ENCODE measurements around the gene ADM2. TPM values are rescaled to one million over a fixed set of nuclear protein-coding genes. Genes with fewer than 3 reads are reported as not detected.
"Not testable (repeated sequence)": the region's sequence is repeated elsewhere in the genome, so short reads cannot be mapped to it uniquely, and the experiment has no call there.

The ADM2 gene, protein sequence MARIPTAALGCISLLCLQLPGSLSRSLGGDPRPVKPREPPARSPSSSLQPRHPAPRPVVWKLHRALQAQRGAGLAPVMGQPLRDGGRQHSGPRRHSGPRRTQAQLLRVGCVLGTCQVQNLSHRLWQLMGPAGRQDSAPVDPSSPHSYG
- 11.2 TPM for polyA plus RNA-seq
- long read RNA-seq, donor 1, full-length matches to known transcripts: 3 of 3 reads
- long read RNA-seq, donor 1, partial matches to known transcripts: 0 of 3 reads
- long read RNA-seq, donor 1, other reads (novel, unspliced or antisense): 0 of 3 reads
- long read RNA-seq, donor 2, full-length matches to known transcripts: 6 of 6 reads
- long read RNA-seq, donor 2, partial matches to known transcripts: 0 of 6 reads
- long read RNA-seq, donor 2, other reads (novel, unspliced or antisense): 0 of 6 reads
- long read RNA-seq, donor 3, full-length matches to known transcripts: 10 of 10 reads
- long read RNA-seq, donor 3, partial matches to known transcripts: 0 of 10 reads
- long read RNA-seq, donor 3, other reads (novel, unspliced or antisense): 0 of 10 reads
- long read RNA-seq, donor 4, full-length matches to known transcripts: 2 of 2 reads
- long read RNA-seq, donor 4, partial matches to known transcripts: 0 of 2 reads
- long read RNA-seq, donor 4, other reads (novel, unspliced or antisense): 0 of 2 reads
- long read RNA-seq, donor 5, full-length matches to known transcripts: 2 of 2 reads
- long read RNA-seq, donor 5, partial matches to known transcripts: 0 of 2 reads
- long read RNA-seq, donor 5, other reads (novel, unspliced or antisense): 0 of 2 reads
- long read RNA-seq, donor 6, full-length matches to known transcripts: 7 of 7 reads
- long read RNA-seq, donor 6, partial matches to known transcripts: 0 of 7 reads
- long read RNA-seq, donor 6, other reads (novel, unspliced or antisense): 0 of 7 reads
- long read RNA-seq, donor 7, full-length matches to known transcripts: 3 of 3 reads
- long read RNA-seq, donor 7, partial matches to known transcripts: 0 of 3 reads
- long read RNA-seq, donor 7, other reads (novel, unspliced or antisense): 0 of 3 reads
- long read RNA-seq, donor 8, full-length matches to known transcripts: 9 of 9 reads
- long read RNA-seq, donor 8, partial matches to known transcripts: 0 of 9 reads
- long read RNA-seq, donor 8, other reads (novel, unspliced or antisense): 0 of 9 reads
- long read RNA-seq, donor 9, full-length matches to known transcripts: 3 of 3 reads
- long read RNA-seq, donor 9, partial matches to known transcripts: 0 of 3 reads
- long read RNA-seq, donor 9, other reads (novel, unspliced or antisense): 0 of 3 reads
- long read RNA-seq, donor 10, full-length matches to known transcripts: 4 of 4 reads
- long read RNA-seq, donor 10, partial matches to known transcripts: 0 of 4 reads
- long read RNA-seq, donor 10, other reads (novel, unspliced or antisense): 0 of 4 reads
- long read RNA-seq, donor 11, full-length matches to known transcripts: 7 of 7 reads
- long read RNA-seq, donor 11, partial matches to known transcripts: 0 of 7 reads
- long read RNA-seq, donor 11, other reads (novel, unspliced or antisense): 0 of 7 reads

DNA sequence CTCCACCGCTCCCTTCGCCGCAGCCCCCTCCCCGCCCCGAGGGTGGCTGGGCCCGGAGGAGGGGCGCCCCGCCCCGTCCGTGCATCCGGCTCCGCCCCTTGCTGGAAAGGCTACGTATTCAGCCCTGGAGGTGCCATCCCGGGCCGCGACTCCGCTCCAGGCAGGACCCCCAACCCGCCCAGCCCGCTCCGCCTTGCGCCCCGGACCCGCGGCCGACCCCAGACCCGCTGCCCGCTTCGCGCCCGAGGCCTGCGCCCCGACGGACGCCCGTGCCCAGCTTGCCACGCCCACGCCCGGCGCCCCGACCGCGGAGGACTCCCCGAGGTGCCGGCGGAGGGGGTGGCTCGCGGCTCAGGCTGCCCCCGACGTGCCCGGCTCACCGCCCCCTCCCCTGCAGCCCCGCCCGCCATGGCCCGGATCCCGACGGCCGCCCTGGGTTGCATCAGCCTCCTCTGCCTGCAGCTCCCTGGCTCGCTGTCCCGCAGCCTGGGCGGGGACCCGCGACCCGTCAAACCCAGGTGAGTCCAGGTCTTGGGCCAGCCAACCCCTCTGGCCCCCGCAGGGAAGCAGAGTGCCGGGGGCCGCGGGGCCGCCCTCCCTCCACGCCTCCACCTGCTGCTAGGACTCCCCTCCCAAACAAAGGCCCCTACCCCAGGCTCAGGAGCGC, at the start of gene ADM2:
Gene ADM2 (plus strand): TSS at position 104 of the 667 bp plus-strand sequence. CDS start 305 bp downstream, at position 409.
- no CpG with 5 or more reads among the region's 70 CpGs for WGBS (ENCODE audit: insufficient coverage, low lambda C conversion rate)
- DNase-seq: peak in 1 of 2 donors; percentile 65
- Histone ChIP-seq H3K36me3 (ENCODE audit: control insufficient read depth, insufficient read depth, low read length) (no peaks in the 10 kb centered on the region), H3K27ac (ENCODE audit: low read length) (peak within 1 kb of the TSS; percentile 94), H3K4me1 (ENCODE audit: control insufficient read depth, insufficient read depth, low read length) (peaks cover 24% of the 10 kb centered on the region), H3K4me3 (ENCODE audit: low read length) (peak within 1 kb of the TSS; percentile 64), H3K27me3 (ENCODE audit: control insufficient read depth, insufficient read depth, low read length) (peaks cover 45% of the 10 kb centered on the region), H3K9me3 (ENCODE audit: control insufficient read depth, low read depth, low read length) (peaks cover 8% of the 10 kb centered on the region)

GRCh38 chr22:50432131-50432876, 49.0 kb upstream of the ADM2 start:
- no peaks in the 10 kb centered on the region for H3K4me1 ChIP-seq (ENCODE audit: control insufficient read depth, insufficient read depth, low read length)
- H3K27ac ChIP-seq (ENCODE audit: low read length): no peak overlapping the region
- no peak for DNase-seq
- no peak overlapping the region for H3K4me3 ChIP-seq (ENCODE audit: low read length)
- 90% methylated on average over 2 of the region's 35 CpGs for WGBS (ENCODE audit: insufficient coverage, low lambda C conversion rate)
- no peaks in the 10 kb centered on the region for H3K27me3 ChIP-seq (ENCODE audit: control insufficient read depth, insufficient read depth, low read length)
- no peaks in the 10 kb centered on the region for H3K9me3 ChIP-seq (ENCODE audit: control insufficient read depth, low read depth, low read length)
- H3K36me3 ChIP-seq (ENCODE audit: control insufficient read depth, insufficient read depth, low read length): peaks cover 64% of the 10 kb centered on the region

DNA sequence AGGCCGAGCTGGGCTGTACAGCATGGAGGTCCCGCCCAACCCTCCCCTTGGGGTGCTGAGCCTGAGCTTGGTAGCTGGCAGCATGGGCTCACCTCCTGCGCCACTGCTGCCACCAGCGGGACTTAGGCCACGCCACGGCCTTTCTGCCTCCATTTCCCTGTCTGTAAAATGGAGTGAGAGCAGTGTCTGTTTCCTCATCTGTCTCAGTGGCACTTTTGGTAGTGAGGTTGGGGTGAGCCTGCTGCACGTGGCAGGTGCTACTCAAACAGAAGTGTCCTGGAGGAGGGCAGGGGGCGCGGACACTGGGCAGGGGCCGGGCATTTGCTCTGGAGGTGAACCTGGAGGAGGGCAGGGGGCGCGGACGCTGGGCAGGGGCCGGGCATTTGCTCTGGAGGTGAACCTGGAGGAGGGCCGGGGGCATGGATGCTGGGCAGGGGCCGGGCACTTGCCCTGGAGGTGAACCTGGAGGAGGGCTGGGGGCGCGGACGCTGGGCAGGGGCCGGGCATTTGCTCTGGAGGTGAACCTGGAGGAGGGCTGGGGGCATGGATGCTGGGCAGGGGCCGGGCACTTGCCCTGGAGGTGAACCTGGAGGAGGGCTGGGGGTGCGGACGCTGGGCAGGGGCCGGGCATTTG, 48.3 kb upstream of the ADM2 start:
- no CpG with 5 or more reads among the region's 24 CpGs for WGBS (ENCODE audit: insufficient coverage, low lambda C conversion rate)
- DNase-seq; H3K9me3 ChIP-seq (ENCODE audit: control insufficient read depth, low read depth, low read length); H3K27me3 ChIP-seq (ENCODE audit: control insufficient read depth, insufficient read depth, low read length); H3K27ac ChIP-seq (ENCODE audit: low read length); H3K4me1 ChIP-seq (ENCODE audit: control insufficient read depth, insufficient read depth, low read length); H3K4me3 ChIP-seq (ENCODE audit: low read length): not testable (repeated sequence)
- H3K36me3 ChIP-seq (ENCODE audit: control insufficient read depth, insufficient read depth, low read length): peaks cover 69% of the 10 kb centered on the region

DNA sequence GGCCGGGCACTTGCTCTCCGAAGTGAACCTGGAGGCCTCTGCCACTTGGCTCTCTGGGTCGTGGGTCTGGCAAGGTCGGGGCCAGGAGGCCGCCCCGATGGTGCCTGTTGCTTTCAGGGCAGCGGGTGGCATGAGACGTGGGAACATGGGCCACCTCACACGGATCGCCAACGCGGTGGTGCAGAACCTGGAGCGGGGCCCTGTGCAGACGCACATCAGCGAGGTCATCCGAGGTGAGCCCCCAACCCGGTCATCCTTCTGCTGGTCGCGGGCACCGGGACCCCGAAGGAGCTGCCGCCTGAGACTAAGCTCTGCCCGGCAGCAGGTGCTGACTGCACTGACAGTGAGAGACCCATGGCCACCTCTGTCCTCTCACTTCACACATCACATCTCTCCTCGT, 46.5 kb upstream of the ADM2 start:
- no CpG with 5 or more reads among the region's 24 CpGs for WGBS (ENCODE audit: insufficient coverage, low lambda C conversion rate)
- DNase-seq: no peak
- Histone ChIP-seq H3K4me3 (ENCODE audit: low read length) (no peak overlapping the region), H3K36me3 (ENCODE audit: control insufficient read depth, insufficient read depth, low read length) (peaks cover 76% of the 10 kb centered on the region), H3K27me3 (ENCODE audit: control insufficient read depth, insufficient read depth, low read length) (no peaks in the 10 kb centered on the region), H3K9me3 (ENCODE audit: control insufficient read depth, low read depth, low read length) (no peaks in the 10 kb centered on the region), H3K4me1 (ENCODE audit: control insufficient read depth, insufficient read depth, low read length) (no peaks in the 10 kb centered on the region), H3K27ac (ENCODE audit: low read length) (no peak overlapping the region)

- peaks cover 79% of the 10 kb centered on the region for H3K36me3 ChIP-seq (ENCODE audit: control insufficient read depth, insufficient read depth, low read length)
- H3K4me3 ChIP-seq (ENCODE audit: low read length): no peak overlapping the region
- H3K27me3 ChIP-seq (ENCODE audit: control insufficient read depth, insufficient read depth, low read length): no peaks in the 10 kb centered on the region
- no peaks in the 10 kb centered on the region for H3K4me1 ChIP-seq (ENCODE audit: control insufficient read depth, insufficient read depth, low read length)
- no peak overlapping the region for H3K27ac ChIP-seq (ENCODE audit: low read length)
- DNase-seq: no peak
- no CpG with 5 or more reads among the region's 20 CpGs for WGBS (ENCODE audit: insufficient coverage, low lambda C conversion rate)
- no peaks in the 10 kb centered on the region for H3K9me3 ChIP-seq (ENCODE audit: control insufficient read depth, low read depth, low read length)
Observed at GRCh38 chr22:50435291-50436014, 45.9 kb upstream of the ADM2 start.

- Histone ChIP-seq H3K36me3 (ENCODE audit: control insufficient read depth, insufficient read depth, low read length) (peaks cover 81% of the 10 kb centered on the region), H3K27ac (ENCODE audit: low read length) (no peak overlapping the region), H3K27me3 (ENCODE audit: control insufficient read depth, insufficient read depth, low read length) (no peaks in the 10 kb centered on the region), H3K9me3 (ENCODE audit: control insufficient read depth, low read depth, low read length) (no peaks in the 10 kb centered on the region), H3K4me1 (ENCODE audit: control insufficient read depth, insufficient read depth, low read length) (no peaks in the 10 kb centered on the region), H3K4me3 (ENCODE audit: low read length) (no peak overlapping the region)
- no peak for DNase-seq
- WGBS (ENCODE audit: insufficient coverage, low lambda C conversion rate): no CpG with 5 or more reads among the region's 37 CpGs
Observed at GRCh38 chr22:50436015-50436830, 45.1 kb upstream of the ADM2 start.

GRCh38 chr22:50436841-50437341, 44.5 kb upstream of the ADM2 start:
- WGBS (ENCODE audit: insufficient coverage, low lambda C conversion rate): no CpG with 5 or more reads among the region's 25 CpGs
- Histone ChIP-seq H3K36me3 (ENCODE audit: control insufficient read depth, insufficient read depth, low read length) (peaks cover 81% of the 10 kb centered on the region), H3K4me3 (ENCODE audit: low read length) (no peak overlapping the region), H3K27ac (ENCODE audit: low read length) (no peak overlapping the region), H3K27me3 (ENCODE audit: control insufficient read depth, insufficient read depth, low read length) (no peaks in the 10 kb centered on the region), H3K4me1 (ENCODE audit: control insufficient read depth, insufficient read depth, low read length) (no peaks in the 10 kb centered on the region), H3K9me3 (ENCODE audit: control insufficient read depth, low read depth, low read length) (no peaks in the 10 kb centered on the region)
- no peak for DNase-seq

Measured in large intestine (tissue), 12 donors.